HFFc6 (cell line): ENCODE results near the gene COQ9. TPM values are rescaled to one million over a fixed set of nuclear protein-coding genes. Genes with fewer than 3 reads are reported as not detected.

Source experiments
- DNase-seq: peaks from one replicate; pipeline ENCODE4 v3.0.0-alpha.2; 2018
- H3K27ac Mint-ChIP-seq: 2 replicates; pipeline ENCODE4 v1.8.0; 2020; ENCODE audit warnings: mild to moderate bottlenecking, mixed read lengths
- H3K27me3 Mint-ChIP-seq: 2 replicates; pipeline ENCODE4 v1.8.0; 2021; ENCODE audit warnings: mild to moderate bottlenecking, moderate library complexity, mixed read lengths; ENCODE audit not compliant: insufficient read depth
- H3K36me3 Mint-ChIP-seq: 2 replicates; pipeline ENCODE4 v1.8.0; 2021; ENCODE audit warnings: low read depth, mixed read lengths
- H3K4me1 Mint-ChIP-seq: 2 replicates; pipeline ENCODE4 v1.8.0; 2020; ENCODE audit warnings: low read depth, mixed read lengths
- H3K4me3 Mint-ChIP-seq: 2 replicates; pipeline ENCODE4 v1.8.0; 2020; ENCODE audit warnings: mild to moderate bottlenecking, moderate library complexity, mixed read lengths
- H3K9me3 Mint-ChIP-seq: 2 replicates; pipeline ENCODE4 v1.8.0; 2020; ENCODE audit warnings: mild to moderate bottlenecking, mixed read lengths
- CTCF ChIP-seq: fragments of 200-600 bp; sonication (generic); IDR thresholded peaks from 2 replicates; pipeline ENCODE4 v1.5.0; 2021; ENCODE audit warnings: antibody characterized with exemption, mild to moderate bottlenecking
- total RNA-seq, 6 experiments: library from RNA; stranded (reverse); fragmentation: NEBNext Ultra II Directional; extraction: Animal tissue kit (Norgen Biotek cat#: 25700); gene quantifications; 2 replicates in 1 of 6; 3 replicates in 5 of 6; pipeline ENCODE4 v1.2.3, GENCODE V29; 2021

Gene COQ9
- total RNA-seq, 6 experiments from 2014 or later, result 28.0 to 34.2 (median 30.7) TPM

GRCh38 chr16:57406881-57407280, 40.4 kb upstream of the COQ9 start:
- H3K27me3 Mint-ChIP-seq, result peaks cover 33% of the 10 kb centered on the region
- H3K4me1 Mint-ChIP-seq, result no peaks in the 10 kb centered on the region
- TF ChIP-seq CTCF, result no peak
- H3K9me3 Mint-ChIP-seq, result no peaks in the 10 kb centered on the region
- H3K4me3 Mint-ChIP-seq, result no peak overlapping the region
- no peaks in the 10 kb centered on the region for H3K36me3 Mint-ChIP-seq
- H3K27ac Mint-ChIP-seq, result no peak overlapping the region
- no peak for DNase-seq

- Mint-ChIP-seq H3K27ac (no peak overlapping the region), H3K36me3 (no peaks in the 10 kb centered on the region), H3K4me3 (no peak overlapping the region), H3K27me3 (peaks cover 37% of the 10 kb centered on the region), H3K9me3 (no peaks in the 10 kb centered on the region), H3K4me1 (no peaks in the 10 kb centered on the region)
- TF ChIP-seq CTCF, result no peak
- no peak for DNase-seq
Observed at GRCh38 chr16:57407521-57408353, 39.5 kb upstream of the COQ9 start.

GRCh38 chr16:57409065-57409464, 38.2 kb upstream of the COQ9 start:
- no peaks in the 10 kb centered on the region for H3K36me3 Mint-ChIP-seq
- TF ChIP-seq CTCF, result no peak
- no peak overlapping the region for H3K4me3 Mint-ChIP-seq
- no peak overlapping the region for H3K27ac Mint-ChIP-seq
- no peaks in the 10 kb centered on the region for H3K4me1 Mint-ChIP-seq
- DNase-seq, result no peak
- no peaks in the 10 kb centered on the region for H3K9me3 Mint-ChIP-seq
- peaks cover 37% of the 10 kb centered on the region for H3K27me3 Mint-ChIP-seq

GRCh38 chr16:57409870-57410587, 37.2 kb upstream of the COQ9 start:
- no peak for TF ChIP-seq CTCF
- DNase-seq, result no peak
- peaks cover 29% of the 10 kb centered on the region for H3K27me3 Mint-ChIP-seq
- no peak overlapping the region for H3K27ac Mint-ChIP-seq
- H3K36me3 Mint-ChIP-seq, result no peaks in the 10 kb centered on the region
- no peak overlapping the region for H3K4me3 Mint-ChIP-seq
- H3K9me3 Mint-ChIP-seq, result no peaks in the 10 kb centered on the region
- no peaks in the 10 kb centered on the region for H3K4me1 Mint-ChIP-seq

- DNase-seq, result no peak
- Mint-ChIP-seq H3K9me3 (no peaks in the 10 kb centered on the region), H3K4me3 (no peak overlapping the region), H3K36me3 (no peaks in the 10 kb centered on the region), H3K27ac (no peak overlapping the region), H3K27me3 (peaks cover 24% of the 10 kb centered on the region), H3K4me1 (no peaks in the 10 kb centered on the region)
- no peak for TF ChIP-seq CTCF
Observed at GRCh38 chr16:57411362-57411976, 35.8 kb upstream of the COQ9 start.
